ENCODE data around the gene C22orf15.

C22orf15 gene

GRCh38 chr22:23774114-23774921 is 11.5 kb downstream of the C22orf15 start:
- DNase-seq = no peak

- no peak for DNase-seq
Observed at GRCh38 chr22:23774922-23775436, 12.2 kb downstream of the C22orf15 start.

GRCh38 chr22:23775779-23776375 is 13.1 kb downstream of the C22orf15 start:
- DNase-seq = no peak

GRCh38 chr22:23777776-23778576 is 15.2 kb downstream of the C22orf15 start:
- DNase-seq = no peak

- no peak for DNase-seq
Observed at GRCh38 chr22:23778577-23778900, 15.7 kb downstream of the C22orf15 start.

GRCh38 chr22:23779083-23779482 is 16.3 kb downstream of the C22orf15 start:
- DNase-seq = no peak

GRCh38 chr22:23779731-23780130 is 16.9 kb downstream of the C22orf15 start:
- DNase-seq = no peak

GRCh38 chr22:23780146-23780748 is 17.5 kb downstream of the C22orf15 start:
- no peak for DNase-seq

GRCh38 chr22:23781065-23781464 is 18.3 kb downstream of the C22orf15 start:
- DNase-seq = no peak

- no peak for DNase-seq
Observed at GRCh38 chr22:23781511-23782183, 18.9 kb downstream of the C22orf15 start.

- no peak for DNase-seq
Observed at GRCh38 chr22:23782252-23782651, 19.5 kb downstream of the C22orf15 start.

- DNase-seq = no peak
Observed at GRCh38 chr22:23782703-23783102, 19.9 kb downstream of the C22orf15 start.

- DNase-seq = no peak
Observed at GRCh38 chr22:23783265-23784150, 20.7 kb downstream of the C22orf15 start.

- DNase-seq = no peak
Observed at GRCh38 chr22:23784215-23784732, 21.5 kb downstream of the C22orf15 start.

- no peak for DNase-seq
Observed at GRCh38 chr22:23786261-23786710, 23.5 kb downstream of the C22orf15 start.

- peak; percentile 91 for DNase-seq
Observed at GRCh38 chr22:23786752-23787599, 24.2 kb downstream of the C22orf15 start, which contains the start of gene SMARCB1. Gene SMARCB1 (plus strand): TSS chr22:23786966. CDS start chr22:23787170, 204 bp downstream.

GRCh38 chr22:23787600-23787896 is 24.8 kb downstream of the C22orf15 start:
- DNase-seq = no peak

GRCh38 chr22:23787910-23788309 is 25.1 kb downstream of the C22orf15 start:
- DNase-seq = no peak

- no peak for DNase-seq
Observed at GRCh38 chr22:23789121-23789520, 26.3 kb downstream of the C22orf15 start.

- DNase-seq = no peak
Observed at GRCh38 chr22:23789638-23790037, 26.8 kb downstream of the C22orf15 start.

Measured in stimulated activated CD4-positive, alpha-beta T cell treated with anti-CD3 and anti-CD28 coated beads, Interleukin-15, amount 100 ng/mL, for 24 hours (primary cell).